Measurements from ENCODE around the gene SP5. TPM values are rescaled to one million over a fixed set of nuclear protein-coding genes. Genes with fewer than 3 reads are reported as not detected.
A peak's percentile ranks its signal among the peaks of the same experiment; 100 is the strongest.

The SP5 gene
- total RNA-seq, 1 donor from 2014 or later: 3.0 TPM

GRCh38 chr2:170703776-170704476 lies 11.2 kb upstream of the SP5 start:
- Mint-ChIP-seq H3K27me3 (ENCODE audit: insufficient read depth, low read depth) (peaks cover 18% of the 10 kb centered on the region), H3K4me3 (peak overlapping the region; percentile 8), H3K9me3 (peaks cover 15% of the 10 kb centered on the region), H3K4me1 (peaks cover 20% of the 10 kb centered on the region), H3K36me3 (peaks cover 4% of the 10 kb centered on the region), H3K27ac (no peak overlapping the region)
- H3F3A ChIP-seq (ENCODE audit: low read depth): no peaks in the 10 kb centered on the region
- H2AFZ ChIP-seq (replicated peaks): no peak overlapping the region
- H4K20me1 ChIP-seq (ENCODE audit: low read depth): no peaks in the 10 kb centered on the region
- no peaks in the 10 kb centered on the region for H3K36me3 ChIP-seq
- H3K79me2 ChIP-seq (ENCODE audit: low read depth): no peaks in the 10 kb centered on the region
- no peak for DNase-seq (ENCODE audit: low spot score)
- H3K27me3 ChIP-seq: peaks cover 23% of the 10 kb centered on the region
- H3K4me3 ChIP-seq: no peak overlapping the region
- peaks cover 8% of the 10 kb centered on the region for H3K4me1 ChIP-seq
- no peak overlapping the region for H3K27ac ChIP-seq
- no peak overlapping the region for H3K9ac ChIP-seq
- H3K4me2 ChIP-seq: no peak overlapping the region
- TF ChIP-seq, protein P1, sequence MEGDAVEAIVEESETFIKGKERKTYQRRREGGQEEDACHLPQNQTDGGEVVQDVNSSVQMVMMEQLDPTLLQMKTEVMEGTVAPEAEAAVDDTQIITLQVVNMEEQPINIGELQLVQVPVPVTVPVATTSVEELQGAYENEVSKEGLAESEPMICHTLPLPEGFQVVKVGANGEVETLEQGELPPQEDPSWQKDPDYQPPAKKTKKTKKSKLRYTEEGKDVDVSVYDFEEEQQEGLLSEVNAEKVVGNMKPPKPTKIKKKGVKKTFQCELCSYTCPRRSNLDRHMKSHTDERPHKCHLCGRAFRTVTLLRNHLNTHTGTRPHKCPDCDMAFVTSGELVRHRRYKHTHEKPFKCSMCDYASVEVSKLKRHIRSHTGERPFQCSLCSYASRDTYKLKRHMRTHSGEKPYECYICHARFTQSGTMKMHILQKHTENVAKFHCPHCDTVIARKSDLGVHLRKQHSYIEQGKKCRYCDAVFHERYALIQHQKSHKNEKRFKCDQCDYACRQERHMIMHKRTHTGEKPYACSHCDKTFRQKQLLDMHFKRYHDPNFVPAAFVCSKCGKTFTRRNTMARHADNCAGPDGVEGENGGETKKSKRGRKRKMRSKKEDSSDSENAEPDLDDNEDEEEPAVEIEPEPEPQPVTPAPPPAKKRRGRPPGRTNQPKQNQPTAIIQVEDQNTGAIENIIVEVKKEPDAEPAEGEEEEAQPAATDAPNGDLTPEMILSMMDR (IDR thresholded peaks at IDR 0.05): no peak
- TF ChIP-seq EZH2 (IDR thresholded peaks at IDR 0.05) (no peak), EZH2phosphoT487 (IDR thresholded peaks at IDR 0.05) (no peak)
- H3K9me3 ChIP-seq (ENCODE audit: low read depth): no peaks in the 10 kb centered on the region

GRCh38 chr2:170707821-170708795 lies 7.0 kb upstream of the SP5 start:
- peak overlapping the region; percentile 67 for H2AFZ ChIP-seq (replicated peaks)
- peaks cover 65% of the 10 kb centered on the region for H3K27me3 ChIP-seq
- Mint-ChIP-seq H3K36me3 (peaks cover 1% of the 10 kb centered on the region), H3K27me3 (ENCODE audit: insufficient read depth, low read depth) (peaks cover 29% of the 10 kb centered on the region), H3K4me1 (peaks cover 46% of the 10 kb centered on the region), H3K27ac (no peak overlapping the region), H3K9me3 (peaks cover 6% of the 10 kb centered on the region), H3K4me3 (no peak overlapping the region)
- peaks cover 30% of the 10 kb centered on the region for H3K4me1 ChIP-seq
- peaks cover 19% of the 10 kb centered on the region for H4K20me1 ChIP-seq (ENCODE audit: low read depth)
- H3K79me2 ChIP-seq (ENCODE audit: low read depth): no peaks in the 10 kb centered on the region
- no peak overlapping the region for H3K9ac ChIP-seq
- H3K27ac ChIP-seq: no peak overlapping the region
- no peak for DNase-seq (ENCODE audit: low spot score)
- H3K4me3 ChIP-seq: no peak overlapping the region
- H3K36me3 ChIP-seq: no peaks in the 10 kb centered on the region
- peaks cover 30% of the 10 kb centered on the region for H3F3A ChIP-seq (ENCODE audit: low read depth)
- no peaks in the 10 kb centered on the region for H3K9me3 ChIP-seq (ENCODE audit: low read depth)
- H3K4me2 ChIP-seq: no peak overlapping the region
- TF ChIP-seq EZH2phosphoT487 (IDR thresholded peaks at IDR 0.05) (no peak), EZH2 (IDR thresholded peaks at IDR 0.05) (no peak)
- TF ChIP-seq, protein P1 (IDR thresholded peaks at IDR 0.05): no peak

- no peak for DNase-seq (ENCODE audit: low spot score)
- Histone ChIP-seq H3K9me3 (ENCODE audit: low read depth) (no peaks in the 10 kb centered on the region), H3K4me3 (peak overlapping the region; percentile 56), H3K4me1 (peaks cover 27% of the 10 kb centered on the region), H3K36me3 (no peaks in the 10 kb centered on the region), H3K27me3 (peaks cover 90% of the 10 kb centered on the region), H3F3A (ENCODE audit: low read depth) (peaks cover 53% of the 10 kb centered on the region), H3K4me2 (peak overlapping the region; percentile 93), H4K20me1 (ENCODE audit: low read depth) (peaks cover 30% of the 10 kb centered on the region), H3K79me2 (ENCODE audit: low read depth) (no peaks in the 10 kb centered on the region), H2AFZ (replicated peaks) (no peak overlapping the region), H3K9ac (no peak overlapping the region), H3K27ac (no peak overlapping the region)
- Mint-ChIP-seq H3K9me3 (peaks cover 3% of the 10 kb centered on the region), H3K27ac (no peak overlapping the region), H3K27me3 (ENCODE audit: insufficient read depth, low read depth) (peaks cover 30% of the 10 kb centered on the region), H3K4me3 (peak overlapping the region; percentile 34), H3K36me3 (no peaks in the 10 kb centered on the region), H3K4me1 (peaks cover 47% of the 10 kb centered on the region)
- TF ChIP-seq, protein P1 (IDR thresholded peaks at IDR 0.05): no peak
- TF ChIP-seq EZH2phosphoT487 (IDR thresholded peaks at IDR 0.05) (no peak), EZH2 (IDR thresholded peaks at IDR 0.05) (no peak)
Observed at GRCh38 chr2:170710609-170710979, 4.5 kb upstream of the SP5 start.

All from neural progenitor cell (in vitro differentiated cells).